AG04450 (cell line): ENCODE results near the gene PIM3. TPM values are rescaled to one million over a fixed set of nuclear protein-coding genes. Genes with fewer than 3 reads are reported as not detected.
"Not testable (repeated sequence)": the region's sequence is repeated elsewhere in the genome, so short reads cannot be mapped to it uniquely, and the experiment has no call there.

Experiments
- CTCF ChIA-PET: fragments of 300-600, 350-600 bp; formaldehyde crosslinking; extraction: SDS; loops from one replicate; lab custom pipeline; 2022; ENCODE audit warnings: antibody characterized with exemption, inconsistent platforms; lab: Charles Lee
- POLR2A ChIA-PET: fragments of 350-600 bp; formaldehyde crosslinking; extraction: SDS; loops from one replicate; lab custom pipeline; 2021; ENCODE audit warnings: antibody characterized with exemption, inconsistent platforms; lab: Yijun Ruan, JAX
- DNase-seq: peaks from one replicate; pipeline ENCODE4 v3.0.0-alpha.2; 2011; ENCODE audit warnings: low read depth, low spot score
- H3K27ac ChIP-seq: one replicate; pipeline ENCODE4 v1.5.1; 2012; ENCODE audit warnings: low read depth, low read length, control low read depth
- H3K27me3 ChIP-seq: one replicate; pipeline ENCODE4 v1.6.0; 2012; ENCODE audit warnings: low read length; ENCODE audit not compliant: control insufficient read depth, insufficient read depth
- H3K4me3 ChIP-seq: 2 replicates; pipeline ENCODE4 v1.5.1; 2011; ENCODE audit warnings: mild to moderate bottlenecking, low read depth, low read length, control low read depth
- H3K9me3 ChIP-seq: 2 replicates; pipeline ENCODE4 v1.5.1; 2012; ENCODE audit warnings: low read length; ENCODE audit not compliant: control insufficient read depth, insufficient read depth
- polyA plus RNA-seq: library from polyadenylated mRNA; depleted of rRNA; stranded (reverse); fragments of >200 nt; gene quantifications from 2 replicates; pipeline ENCODE4 v1.2.3, GENCODE V29; 2011
- TF ChIP-seq, protein P1 (sequence below): IDR thresholded peaks from 2 replicates; pipeline ENCODE4 v1.5.1; 2011; ENCODE audit warnings: low read depth, low read length, control low read depth, inconsistent platforms

PIM3 gene
- polyA plus RNA-seq, 1 experiment, result 6.1 TPM

DNA sequence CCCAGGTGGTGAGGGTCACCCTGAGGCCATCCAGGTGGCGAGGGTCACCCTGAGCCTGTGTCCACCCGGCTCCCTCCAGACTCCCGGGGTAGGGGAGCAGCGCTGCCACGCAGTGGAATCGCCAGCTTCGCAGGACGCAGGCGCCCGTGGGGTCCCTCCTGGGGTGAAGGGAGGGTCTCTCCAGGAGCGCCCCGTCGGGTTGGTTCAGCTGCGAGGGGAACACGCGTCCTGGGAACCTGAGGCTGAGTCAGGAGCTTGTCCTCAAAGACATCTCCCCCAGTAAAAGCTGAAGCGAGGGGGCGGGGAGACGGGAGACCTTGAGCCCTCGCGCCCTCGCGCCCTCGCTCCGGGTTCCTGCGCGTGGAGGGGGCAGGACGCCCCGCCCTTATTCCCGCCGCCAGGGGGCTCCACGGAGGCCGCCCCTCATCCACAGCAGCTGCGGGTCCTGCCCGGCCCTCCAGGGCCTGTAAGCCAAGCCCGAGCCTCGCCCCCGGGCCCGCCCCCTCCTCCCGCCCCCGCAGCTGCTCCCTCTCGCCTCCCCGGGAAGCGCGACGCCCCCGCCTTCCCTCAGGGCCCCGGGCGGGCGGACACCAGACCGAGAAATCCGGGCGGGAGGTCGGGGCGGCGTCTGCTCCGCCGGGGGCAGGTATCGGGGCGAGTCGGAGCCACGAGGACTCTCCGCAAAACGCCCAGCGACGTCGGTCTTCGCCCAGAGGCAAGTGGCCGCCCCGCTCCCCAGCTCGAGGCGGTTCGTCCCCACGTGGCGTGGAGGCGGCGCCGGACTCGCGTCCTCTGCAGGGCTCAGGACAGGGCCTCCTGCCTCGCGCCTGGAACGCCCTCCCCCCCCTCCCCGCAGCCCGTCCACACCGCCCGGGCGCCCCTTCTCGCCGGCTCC is 22.8 kb downstream of the PIM3 start:
- 0 out of 2 replicates have a peak overlapping the region, but pooled peaks have one; percentile 4 for H3K4me3 ChIP-seq
- POLR2A ChIA-PET, result interaction anchor here (0.6 kb wide), 2 partner anchors 12 to 222 kb away, joined by 3 read pairs; no protein-coding TSS in a partner anchor
- peaks cover 13% of the 10 kb centered on the region for H3K9me3 ChIP-seq
- peaks cover 27% of the 10 kb centered on the region for H3K27me3 ChIP-seq
- no peak for DNase-seq
- H3K27ac ChIP-seq, result no peak overlapping the region
- CTCF ChIA-PET, result interaction anchor here (1.0 kb wide), 1 partner anchor 44 kb away, joined by 3 read pairs; no protein-coding TSS in a partner anchor
- TF ChIP-seq, protein P1, sequence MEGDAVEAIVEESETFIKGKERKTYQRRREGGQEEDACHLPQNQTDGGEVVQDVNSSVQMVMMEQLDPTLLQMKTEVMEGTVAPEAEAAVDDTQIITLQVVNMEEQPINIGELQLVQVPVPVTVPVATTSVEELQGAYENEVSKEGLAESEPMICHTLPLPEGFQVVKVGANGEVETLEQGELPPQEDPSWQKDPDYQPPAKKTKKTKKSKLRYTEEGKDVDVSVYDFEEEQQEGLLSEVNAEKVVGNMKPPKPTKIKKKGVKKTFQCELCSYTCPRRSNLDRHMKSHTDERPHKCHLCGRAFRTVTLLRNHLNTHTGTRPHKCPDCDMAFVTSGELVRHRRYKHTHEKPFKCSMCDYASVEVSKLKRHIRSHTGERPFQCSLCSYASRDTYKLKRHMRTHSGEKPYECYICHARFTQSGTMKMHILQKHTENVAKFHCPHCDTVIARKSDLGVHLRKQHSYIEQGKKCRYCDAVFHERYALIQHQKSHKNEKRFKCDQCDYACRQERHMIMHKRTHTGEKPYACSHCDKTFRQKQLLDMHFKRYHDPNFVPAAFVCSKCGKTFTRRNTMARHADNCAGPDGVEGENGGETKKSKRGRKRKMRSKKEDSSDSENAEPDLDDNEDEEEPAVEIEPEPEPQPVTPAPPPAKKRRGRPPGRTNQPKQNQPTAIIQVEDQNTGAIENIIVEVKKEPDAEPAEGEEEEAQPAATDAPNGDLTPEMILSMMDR, result peak; percentile 42

DNA sequence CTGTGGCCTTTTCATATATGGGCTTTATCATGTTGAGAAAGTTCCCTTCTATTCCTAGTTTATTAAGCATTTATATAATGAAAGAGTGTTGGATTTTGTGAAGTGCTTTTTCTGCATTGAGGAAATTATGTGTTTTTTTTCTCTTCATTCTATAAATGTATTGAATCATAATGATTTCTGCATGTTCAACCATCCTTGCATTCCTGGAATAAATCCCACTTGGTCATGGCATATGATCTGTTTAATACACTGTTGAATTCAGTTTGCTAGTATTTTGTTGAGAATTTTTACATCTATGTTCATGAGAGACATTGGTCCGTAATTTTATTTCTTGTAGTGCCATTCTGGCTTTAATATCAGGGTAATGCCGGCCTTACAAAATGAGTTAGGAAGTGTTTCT is 25.8 kb downstream of the PIM3 start:
- Histone ChIP-seq H3K27ac (no peak overlapping the region), H3K4me3 (no peak overlapping the region), H3K27me3 (peaks cover 32% of the 10 kb centered on the region), H3K9me3 (peaks cover 26% of the 10 kb centered on the region)
- DNase-seq, result no peak
- CTCF ChIA-PET, result no interaction called here
- POLR2A ChIA-PET, result no interaction called here
- TF ChIP-seq, protein P1, result no peak

DNA sequence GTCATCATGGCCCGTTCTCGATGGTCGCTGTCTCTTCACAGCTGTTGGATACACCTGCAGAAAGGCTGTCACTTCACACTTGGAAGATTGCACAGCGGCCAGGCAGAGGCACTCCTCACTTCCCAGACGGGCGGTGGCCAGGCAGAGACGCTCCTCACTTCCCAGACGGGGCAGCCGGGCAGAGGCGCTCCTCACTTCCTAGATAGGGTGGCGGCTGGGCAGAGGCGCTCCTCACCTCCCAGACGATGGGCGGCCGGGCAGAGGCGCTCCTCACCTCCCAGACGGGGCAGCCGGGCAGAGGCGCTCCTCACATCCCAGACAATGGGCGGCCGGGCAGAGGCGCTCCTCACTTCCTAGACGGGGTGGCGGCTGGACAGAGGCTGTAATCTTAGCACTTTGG is 29.3 kb downstream of the PIM3 start:
- DNase-seq, POLR2A ChIA-PET, H3K4me3 ChIP-seq, H3K27ac ChIP-seq, CTCF ChIA-PET: not testable (repeated sequence)
- Histone ChIP-seq H3K9me3 (peaks cover 16% of the 10 kb centered on the region), H3K27me3 (peaks cover 20% of the 10 kb centered on the region)

DNA sequence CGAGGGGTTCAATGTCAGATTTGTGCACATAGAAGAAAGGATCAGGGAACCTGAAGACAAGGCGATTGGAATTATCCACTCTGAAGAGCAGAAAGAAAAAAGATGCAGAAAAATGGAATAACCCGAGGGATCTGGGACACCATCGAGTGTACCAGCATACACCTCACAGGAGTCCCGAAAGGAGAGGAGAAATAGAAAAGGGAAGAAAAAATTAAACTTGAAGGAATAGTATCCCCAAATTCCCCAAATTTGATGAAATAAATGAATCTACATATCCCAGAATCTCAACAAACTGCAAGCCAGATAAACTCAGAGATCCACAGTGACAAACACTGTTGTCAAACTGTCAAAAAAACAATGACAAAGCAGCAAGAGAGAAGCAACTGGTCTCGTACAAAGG is 30.6 kb downstream of the PIM3 start:
- H3K4me3 ChIP-seq, result no peak overlapping the region
- TF ChIP-seq, protein P1, result no peak
- DNase-seq, result no peak
- H3K27me3 ChIP-seq, result peaks cover 7% of the 10 kb centered on the region
- POLR2A ChIA-PET, result no interaction called here
- peaks cover 16% of the 10 kb centered on the region for H3K9me3 ChIP-seq
- no peak overlapping the region for H3K27ac ChIP-seq
- CTCF ChIA-PET, result no interaction called here

DNA sequence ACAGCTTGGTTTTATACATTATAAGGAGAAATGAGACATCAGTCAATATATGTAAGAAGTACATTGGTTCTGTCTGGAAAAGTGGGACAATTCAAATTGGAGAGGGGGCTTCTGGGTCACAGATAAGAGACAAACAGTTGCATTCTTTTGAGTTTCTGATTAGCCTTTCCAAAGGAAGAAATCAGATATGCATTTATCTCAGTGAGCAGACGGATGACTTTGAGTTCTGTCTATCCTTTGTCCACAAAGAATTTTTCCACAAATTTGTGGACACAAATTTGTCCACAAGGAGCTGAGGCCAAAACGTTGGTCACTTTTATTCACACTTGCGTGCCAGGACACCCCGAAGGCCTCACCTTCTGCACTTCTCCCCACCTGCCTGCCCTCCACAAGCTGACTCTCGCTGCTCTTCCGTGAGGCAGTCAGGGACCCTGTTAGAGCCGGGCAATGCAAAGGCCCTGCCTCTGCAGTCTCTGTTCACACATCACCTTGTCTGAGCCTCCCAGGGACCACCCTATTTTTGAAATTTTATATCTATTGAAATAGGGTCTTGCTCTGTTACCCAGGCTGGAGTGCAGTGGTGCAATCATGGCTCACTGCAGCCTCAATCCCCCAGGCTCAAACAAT is 31.4 kb downstream of the PIM3 start:
- Histone ChIP-seq H3K4me3 (no peak overlapping the region), H3K9me3 (peaks cover 16% of the 10 kb centered on the region), H3K27me3 (peaks cover 7% of the 10 kb centered on the region), H3K27ac (no peak overlapping the region)
- ChIA-PET POLR2A (no interaction called here), CTCF (interaction anchor here (1.0 to 2.6 kb wide), 3 partner anchors 27 to 62 kb away, joined by 4 to 8 read pairs (median 4); no protein-coding TSS in a partner anchor)
- DNase-seq, result no peak
- TF ChIP-seq, protein P1, result no peak
